ENCODE measurements around the gene BBS7.

Gene BBS7

GRCh38 chr4:121877041-121877773 lies 6.9 kb upstream of the BBS7 start:
- no peak overlapping the region for H3K4me3 ChIP-seq (ENCODE audit: low read depth in 1 of 2, low read length in 2 of 2)

GRCh38 chr4:121876070-121876469 lies 5.8 kb upstream of the BBS7 start:
- no peaks in the 10 kb centered on the region for H3K9me3 ChIP-seq (ENCODE audit: control insufficient read depth in 1 of 2, low read length in 2 of 2)
- H3K27ac ChIP-seq (ENCODE audit: low read depth, low read length), result no peak overlapping the region
- no peak overlapping the region for H3K4me3 ChIP-seq (ENCODE audit: low read depth in 1 of 2, low read length in 2 of 2)

More at GRCh38 chr4:121877041-121877773, 6.9 kb upstream of the BBS7 start:
- Histone ChIP-seq H3K36me3 (ENCODE audit: control insufficient read depth in 1 of 2, insufficient read depth in 2 of 2, low read length in 2 of 2) (no peaks in the 10 kb centered on the region), H3K9ac (ENCODE audit: low read depth in 1 of 2, low read length in 2 of 2) (no peak overlapping the region), H3K27ac (ENCODE audit: low read depth, low read length) (no peak overlapping the region), H3K27me3 (ENCODE audit: control insufficient read depth in 1 of 2, insufficient read depth in 2 of 2, low read length in 2 of 2) (no peaks in the 10 kb centered on the region), H3K4me1 (ENCODE audit: control insufficient read depth in 1 of 2, insufficient read depth in 2 of 2, low read length in 2 of 2) (no peaks in the 10 kb centered on the region), H3K9me3 (ENCODE audit: control insufficient read depth in 1 of 2, low read length in 2 of 2) (no peaks in the 10 kb centered on the region)

GRCh38 chr4:121875652-121876051 lies 5.4 kb upstream of the BBS7 start:
- no peak overlapping the region for H3K9ac ChIP-seq (ENCODE audit: low read depth in 1 of 2, low read length in 2 of 2)
- H3K36me3 ChIP-seq (ENCODE audit: control insufficient read depth in 1 of 2, insufficient read depth in 2 of 2, low read length in 2 of 2), result no peaks in the 10 kb centered on the region
- H3K27ac ChIP-seq (ENCODE audit: low read depth, low read length), result no peak overlapping the region
- H3K4me3 ChIP-seq (ENCODE audit: low read depth in 1 of 2, low read length in 2 of 2), result no peak overlapping the region
- H3K4me1 ChIP-seq (ENCODE audit: control insufficient read depth in 1 of 2, insufficient read depth in 2 of 2, low read length in 2 of 2), result no peaks in the 10 kb centered on the region
- H3K9me3 ChIP-seq (ENCODE audit: control insufficient read depth in 1 of 2, low read length in 2 of 2), result no peaks in the 10 kb centered on the region
- no peaks in the 10 kb centered on the region for H3K27me3 ChIP-seq (ENCODE audit: control insufficient read depth in 1 of 2, insufficient read depth in 2 of 2, low read length in 2 of 2)

More at GRCh38 chr4:121876070-121876469, 5.8 kb upstream of the BBS7 start:
- no peaks in the 10 kb centered on the region for H3K27me3 ChIP-seq (ENCODE audit: control insufficient read depth in 1 of 2, insufficient read depth in 2 of 2, low read length in 2 of 2)
- H3K36me3 ChIP-seq (ENCODE audit: control insufficient read depth in 1 of 2, insufficient read depth in 2 of 2, low read length in 2 of 2), result no peaks in the 10 kb centered on the region
- H3K4me1 ChIP-seq (ENCODE audit: control insufficient read depth in 1 of 2, insufficient read depth in 2 of 2, low read length in 2 of 2), result no peaks in the 10 kb centered on the region
- no peak overlapping the region for H3K9ac ChIP-seq (ENCODE audit: low read depth in 1 of 2, low read length in 2 of 2)

- no peak overlapping the region for H3K9ac ChIP-seq (ENCODE audit: low read depth in 1 of 2, low read length in 2 of 2)
- no peaks in the 10 kb centered on the region for H3K27me3 ChIP-seq (ENCODE audit: control insufficient read depth in 1 of 2, insufficient read depth in 2 of 2, low read length in 2 of 2)
- no peaks in the 10 kb centered on the region for H3K36me3 ChIP-seq (ENCODE audit: control insufficient read depth in 1 of 2, insufficient read depth in 2 of 2, low read length in 2 of 2)
- no peaks in the 10 kb centered on the region for H3K9me3 ChIP-seq (ENCODE audit: control insufficient read depth in 1 of 2, low read length in 2 of 2)
- no peak overlapping the region for H3K4me3 ChIP-seq (ENCODE audit: low read depth in 1 of 2, low read length in 2 of 2)
- H3K4me1 ChIP-seq (ENCODE audit: control insufficient read depth in 1 of 2, insufficient read depth in 2 of 2, low read length in 2 of 2), result peaks cover 6 to 9% of the 10 kb centered on the region in 2 donors
- no peak overlapping the region for H3K27ac ChIP-seq (ENCODE audit: low read depth, low read length)
Measured at GRCh38 chr4:121873604-121874003, 3.3 kb upstream of the BBS7 start.

GRCh38 chr4:121863799-121864198 lies 6.5 kb downstream of the BBS7 start:
- peaks cover 0 to 9% of the 10 kb centered on the region in 2 donors for H3K36me3 ChIP-seq (ENCODE audit: control insufficient read depth in 1 of 2, insufficient read depth in 2 of 2, low read length in 2 of 2)
- no peaks in the 10 kb centered on the region for H3K9me3 ChIP-seq (ENCODE audit: control insufficient read depth in 1 of 2, low read length in 2 of 2)
- H3K27me3 ChIP-seq (ENCODE audit: control insufficient read depth in 1 of 2, insufficient read depth in 2 of 2, low read length in 2 of 2), result no peaks in the 10 kb centered on the region
- no peak overlapping the region for H3K27ac ChIP-seq (ENCODE audit: low read depth, low read length)
- H3K4me1 ChIP-seq (ENCODE audit: control insufficient read depth in 1 of 2, insufficient read depth in 2 of 2, low read length in 2 of 2), result peaks cover 0 to 1% of the 10 kb centered on the region in 2 donors
- no peak overlapping the region for H3K4me3 ChIP-seq (ENCODE audit: low read depth in 1 of 2, low read length in 2 of 2)
- no peak overlapping the region for H3K9ac ChIP-seq (ENCODE audit: low read depth in 1 of 2, low read length in 2 of 2)

GRCh38 chr4:121861426-121861825 lies 8.8 kb downstream of the BBS7 start:
- H3K27ac ChIP-seq (ENCODE audit: low read depth, low read length), result no peak overlapping the region
- no peak overlapping the region for H3K4me3 ChIP-seq (ENCODE audit: low read depth in 1 of 2, low read length in 2 of 2)
- peaks cover 0 to 9% of the 10 kb centered on the region in 2 donors for H3K36me3 ChIP-seq (ENCODE audit: control insufficient read depth in 1 of 2, insufficient read depth in 2 of 2, low read length in 2 of 2)
- no peak overlapping the region for H3K9ac ChIP-seq (ENCODE audit: low read depth in 1 of 2, low read length in 2 of 2)
- no peaks in the 10 kb centered on the region for H3K4me1 ChIP-seq (ENCODE audit: control insufficient read depth in 1 of 2, insufficient read depth in 2 of 2, low read length in 2 of 2)
- no peaks in the 10 kb centered on the region for H3K27me3 ChIP-seq (ENCODE audit: control insufficient read depth in 1 of 2, insufficient read depth in 2 of 2, low read length in 2 of 2)
- no peaks in the 10 kb centered on the region for H3K9me3 ChIP-seq (ENCODE audit: control insufficient read depth in 1 of 2, low read length in 2 of 2)

GRCh38 chr4:121860121-121860520 lies 10.2 kb downstream of the BBS7 start:
- no peak overlapping the region for H3K27ac ChIP-seq (ENCODE audit: low read depth, low read length)
- H3K36me3 ChIP-seq (ENCODE audit: control insufficient read depth in 1 of 2, insufficient read depth in 2 of 2, low read length in 2 of 2), result peaks cover 0 to 9% of the 10 kb centered on the region in 2 donors
- no peak overlapping the region for H3K4me3 ChIP-seq (ENCODE audit: low read depth in 1 of 2, low read length in 2 of 2)
- no peak overlapping the region for H3K9ac ChIP-seq (ENCODE audit: low read depth in 1 of 2, low read length in 2 of 2)
- H3K9me3 ChIP-seq (ENCODE audit: control insufficient read depth in 1 of 2, low read length in 2 of 2), result no peaks in the 10 kb centered on the region
- no peaks in the 10 kb centered on the region for H3K4me1 ChIP-seq (ENCODE audit: control insufficient read depth in 1 of 2, insufficient read depth in 2 of 2, low read length in 2 of 2)
- no peaks in the 10 kb centered on the region for H3K27me3 ChIP-seq (ENCODE audit: control insufficient read depth in 1 of 2, insufficient read depth in 2 of 2, low read length in 2 of 2)

GRCh38 chr4:121851354-121851753 lies 18.9 kb downstream of the BBS7 start:
- no peaks in the 10 kb centered on the region for H3K9me3 ChIP-seq (ENCODE audit: control insufficient read depth in 1 of 2, low read length in 2 of 2)
- H3K36me3 ChIP-seq (ENCODE audit: control insufficient read depth in 1 of 2, insufficient read depth in 2 of 2, low read length in 2 of 2), result peaks cover 5 to 7% of the 10 kb centered on the region in 2 donors
- no peak overlapping the region for H3K4me3 ChIP-seq (ENCODE audit: low read depth in 1 of 2, low read length in 2 of 2)
- H3K9ac ChIP-seq (ENCODE audit: low read depth in 1 of 2, low read length in 2 of 2), result no peak overlapping the region
- H3K27me3 ChIP-seq (ENCODE audit: control insufficient read depth in 1 of 2, insufficient read depth in 2 of 2, low read length in 2 of 2), result no peaks in the 10 kb centered on the region
- H3K27ac ChIP-seq (ENCODE audit: low read depth, low read length), result no peak overlapping the region
- no peaks in the 10 kb centered on the region for H3K4me1 ChIP-seq (ENCODE audit: control insufficient read depth in 1 of 2, insufficient read depth in 2 of 2, low read length in 2 of 2)

GRCh38 chr4:121846662-121847061 lies 23.6 kb downstream of the BBS7 start:
- Histone ChIP-seq H3K9me3 (ENCODE audit: control insufficient read depth in 1 of 2, low read length in 2 of 2) (no peaks in the 10 kb centered on the region), H3K36me3 (ENCODE audit: control insufficient read depth in 1 of 2, insufficient read depth in 2 of 2, low read length in 2 of 2) (peaks cover 6 to 13% of the 10 kb centered on the region in 2 donors), H3K9ac (ENCODE audit: low read depth in 1 of 2, low read length in 2 of 2) (no peak overlapping the region), H3K27me3 (ENCODE audit: control insufficient read depth in 1 of 2, insufficient read depth in 2 of 2, low read length in 2 of 2) (no peaks in the 10 kb centered on the region), H3K27ac (ENCODE audit: low read depth, low read length) (no peak overlapping the region), H3K4me1 (ENCODE audit: control insufficient read depth in 1 of 2, insufficient read depth in 2 of 2, low read length in 2 of 2) (no peaks in the 10 kb centered on the region), H3K4me3 (ENCODE audit: low read depth in 1 of 2, low read length in 2 of 2) (no peak overlapping the region)

GRCh38 chr4:121842862-121843261 lies 27.4 kb downstream of the BBS7 start:
- peaks cover 6 to 10% of the 10 kb centered on the region in 2 donors for H3K36me3 ChIP-seq (ENCODE audit: control insufficient read depth in 1 of 2, insufficient read depth in 2 of 2, low read length in 2 of 2)

More at GRCh38 chr4:121842862-121843261, 27.4 kb downstream of the BBS7 start:
- no peaks in the 10 kb centered on the region for H3K9me3 ChIP-seq (ENCODE audit: control insufficient read depth in 1 of 2, low read length in 2 of 2)
- H3K27ac ChIP-seq (ENCODE audit: low read depth, low read length), result no peak overlapping the region
- H3K27me3 ChIP-seq (ENCODE audit: control insufficient read depth in 1 of 2, insufficient read depth in 2 of 2, low read length in 2 of 2), result no peaks in the 10 kb centered on the region
- H3K4me1 ChIP-seq (ENCODE audit: control insufficient read depth in 1 of 2, insufficient read depth in 2 of 2, low read length in 2 of 2), result no peaks in the 10 kb centered on the region
- no peak overlapping the region for H3K4me3 ChIP-seq (ENCODE audit: low read depth in 1 of 2, low read length in 2 of 2)
- no peak overlapping the region for H3K9ac ChIP-seq (ENCODE audit: low read depth in 1 of 2, low read length in 2 of 2)

All from duodenal mucosa (tissue), 2 donors.